Gastroesophageal sphincter (tissue), 2 donors: Measurements from ENCODE around the gene ALK.

Experiments
- POLR2A ChIP-seq, 2 donors: fragments of 450-650 bp; IDR thresholded peaks; one replicate each; pipeline ENCODE4 v1.6.1; 2017; ENCODE audit warnings: antibody characterized with exemption in 2 of 2, mild to moderate bottlenecking in 2 of 2, moderate library complexity in 1 of 2
- POLR2AphosphoS5 ChIP-seq: sonication (generic); formaldehyde crosslinking; IDR thresholded peaks from one replicate; pipeline ENCODE4 v1.6.1; 2017; ENCODE audit warnings: antibody characterized with exemption

- no peak for TF ChIP-seq POLR2A (IDR thresholded peaks at IDR 0.05)
- no peak for TF ChIP-seq POLR2AphosphoS5
Observed at GRCh38 chr2:29922605-29923004, 1.2 kb upstream of the ALK start.
